HepG2 (cell line): ENCODE measurements around the gene C1R.

Experiments used
- CREB1 ChIP-seq, 2 experiments: fragments of 450-650 bp in 1 of 2; IDR thresholded peaks; 2 replicates each; pipeline ENCODE4 v1.6.1; 2016 to 2017; ENCODE audit warnings: control low read depth in 1 of 2, mild to moderate bottlenecking in 1 of 2, missing compliant biosample characterization in 1 of 2, missing genetic modification characterization in 1 of 2
- DNMT1 ChIP-seq: sonication (generic); formaldehyde crosslinking; IDR thresholded peaks from 2 replicates; pipeline ENCODE4 v1.5.1; 2020; ENCODE audit warnings: mild to moderate bottlenecking, missing genetic modification reagents
- EED ChIP-seq: sonication (generic); formaldehyde crosslinking; IDR thresholded peaks from 2 replicates; pipeline ENCODE4 v1.5.0; 2020; ENCODE audit warnings: mild to moderate bottlenecking, missing genetic modification reagents
- POLR2A ChIP-seq, 2 experiments: IDR thresholded peaks; 2 replicates each; pipeline ENCODE4 v1.6.1; 2011; ENCODE audit warnings: low read depth in 2 of 2, low read length in 2 of 2, mild to moderate bottlenecking in 1 of 2, moderate library complexity in 1 of 2; ENCODE audit not compliant: insufficient read depth in 1 of 2
- POLR2AphosphoS5 ChIP-seq: IDR thresholded peaks from 2 replicates; pipeline ENCODE4 v1.6.1; 2012; ENCODE audit warnings: low read depth, low read length
- RNF2 ChIP-seq: fragments of 450-650 bp; conservative IDR thresholded peaks from 2 replicates; pipeline ENCODE4 v1.6.1; 2016; ENCODE audit warnings: low read depth
- ZNF619 ChIP-seq: sonication (generic); formaldehyde crosslinking; IDR thresholded peaks from 2 replicates; pipeline ENCODE4 v1.4.0; 2020; ENCODE audit warnings: mild to moderate bottlenecking, missing genetic modification reagents
- ZZZ3 ChIP-seq: sonication (generic); formaldehyde crosslinking; IDR thresholded peaks from 2 replicates; pipeline ENCODE4 v1.4.0; 2020; ENCODE audit warnings: missing genetic modification reagents, mild to moderate bottlenecking, borderline replicate concordance
- TF ChIP-seq, protein P1 (sequence below): sonication (generic); formaldehyde crosslinking; IDR thresholded peaks from 2 replicates; pipeline ENCODE4 v1.5.0; 2020; ENCODE audit warnings: mild to moderate bottlenecking, missing genetic modification reagents, moderate library complexity
- TF ChIP-seq, protein P2 (sequence below): sonication (generic); formaldehyde crosslinking; IDR thresholded peaks from 2 replicates; pipeline ENCODE4 v1.4.0; 2020; ENCODE audit warnings: mild to moderate bottlenecking, missing genetic modification reagents, borderline replicate concordance
- TF ChIP-seq, protein P3 (sequence below), 2 experiments: IDR thresholded peaks; 2 replicates each; pipeline ENCODE4 v1.6.1; 2011 to 2012; ENCODE audit warnings: low read length in 2 of 2, borderline replicate concordance in 1 of 2, low read depth in 1 of 2, mild to moderate bottlenecking in 1 of 2, moderate library complexity in 1 of 2
- TF ChIP-seq, protein P4 (sequence below): sonication (generic); formaldehyde crosslinking; IDR thresholded peaks from 2 replicates; pipeline ENCODE4 v1.5.0; 2020; ENCODE audit warnings: missing genetic modification reagents

DNA sequence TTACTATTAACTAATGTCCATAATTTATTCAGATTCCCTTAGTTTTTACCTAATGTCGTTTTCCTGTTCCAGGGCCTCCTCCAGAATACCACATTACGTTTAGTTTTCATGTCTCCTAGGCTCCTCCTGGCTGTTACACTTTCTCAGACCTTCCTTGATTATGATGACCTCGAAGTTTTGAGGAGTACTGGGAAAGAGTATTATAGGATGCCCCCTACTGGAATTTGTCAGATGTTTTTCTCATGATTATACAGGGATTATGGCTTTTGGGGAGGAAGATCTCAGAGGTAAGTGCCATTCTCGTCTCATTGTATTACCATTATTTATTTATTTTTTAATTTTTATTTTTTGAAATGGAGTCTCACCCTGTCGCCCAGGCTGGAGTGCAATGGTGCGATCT, 49.4 kb downstream of the C1R start:
- no peak for TF ChIP-seq POLR2A (IDR thresholded peaks at IDR 0.05; ENCODE audit: insufficient read depth in 1 of 2, low read depth in 2 of 2, low read length in 2 of 2)
- TF ChIP-seq, protein P1, sequence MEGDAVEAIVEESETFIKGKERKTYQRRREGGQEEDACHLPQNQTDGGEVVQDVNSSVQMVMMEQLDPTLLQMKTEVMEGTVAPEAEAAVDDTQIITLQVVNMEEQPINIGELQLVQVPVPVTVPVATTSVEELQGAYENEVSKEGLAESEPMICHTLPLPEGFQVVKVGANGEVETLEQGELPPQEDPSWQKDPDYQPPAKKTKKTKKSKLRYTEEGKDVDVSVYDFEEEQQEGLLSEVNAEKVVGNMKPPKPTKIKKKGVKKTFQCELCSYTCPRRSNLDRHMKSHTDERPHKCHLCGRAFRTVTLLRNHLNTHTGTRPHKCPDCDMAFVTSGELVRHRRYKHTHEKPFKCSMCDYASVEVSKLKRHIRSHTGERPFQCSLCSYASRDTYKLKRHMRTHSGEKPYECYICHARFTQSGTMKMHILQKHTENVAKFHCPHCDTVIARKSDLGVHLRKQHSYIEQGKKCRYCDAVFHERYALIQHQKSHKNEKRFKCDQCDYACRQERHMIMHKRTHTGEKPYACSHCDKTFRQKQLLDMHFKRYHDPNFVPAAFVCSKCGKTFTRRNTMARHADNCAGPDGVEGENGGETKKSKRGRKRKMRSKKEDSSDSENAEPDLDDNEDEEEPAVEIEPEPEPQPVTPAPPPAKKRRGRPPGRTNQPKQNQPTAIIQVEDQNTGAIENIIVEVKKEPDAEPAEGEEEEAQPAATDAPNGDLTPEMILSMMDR (CRISPR knock-in tag): peak; percentile 53
- TF ChIP-seq, protein P2, sequence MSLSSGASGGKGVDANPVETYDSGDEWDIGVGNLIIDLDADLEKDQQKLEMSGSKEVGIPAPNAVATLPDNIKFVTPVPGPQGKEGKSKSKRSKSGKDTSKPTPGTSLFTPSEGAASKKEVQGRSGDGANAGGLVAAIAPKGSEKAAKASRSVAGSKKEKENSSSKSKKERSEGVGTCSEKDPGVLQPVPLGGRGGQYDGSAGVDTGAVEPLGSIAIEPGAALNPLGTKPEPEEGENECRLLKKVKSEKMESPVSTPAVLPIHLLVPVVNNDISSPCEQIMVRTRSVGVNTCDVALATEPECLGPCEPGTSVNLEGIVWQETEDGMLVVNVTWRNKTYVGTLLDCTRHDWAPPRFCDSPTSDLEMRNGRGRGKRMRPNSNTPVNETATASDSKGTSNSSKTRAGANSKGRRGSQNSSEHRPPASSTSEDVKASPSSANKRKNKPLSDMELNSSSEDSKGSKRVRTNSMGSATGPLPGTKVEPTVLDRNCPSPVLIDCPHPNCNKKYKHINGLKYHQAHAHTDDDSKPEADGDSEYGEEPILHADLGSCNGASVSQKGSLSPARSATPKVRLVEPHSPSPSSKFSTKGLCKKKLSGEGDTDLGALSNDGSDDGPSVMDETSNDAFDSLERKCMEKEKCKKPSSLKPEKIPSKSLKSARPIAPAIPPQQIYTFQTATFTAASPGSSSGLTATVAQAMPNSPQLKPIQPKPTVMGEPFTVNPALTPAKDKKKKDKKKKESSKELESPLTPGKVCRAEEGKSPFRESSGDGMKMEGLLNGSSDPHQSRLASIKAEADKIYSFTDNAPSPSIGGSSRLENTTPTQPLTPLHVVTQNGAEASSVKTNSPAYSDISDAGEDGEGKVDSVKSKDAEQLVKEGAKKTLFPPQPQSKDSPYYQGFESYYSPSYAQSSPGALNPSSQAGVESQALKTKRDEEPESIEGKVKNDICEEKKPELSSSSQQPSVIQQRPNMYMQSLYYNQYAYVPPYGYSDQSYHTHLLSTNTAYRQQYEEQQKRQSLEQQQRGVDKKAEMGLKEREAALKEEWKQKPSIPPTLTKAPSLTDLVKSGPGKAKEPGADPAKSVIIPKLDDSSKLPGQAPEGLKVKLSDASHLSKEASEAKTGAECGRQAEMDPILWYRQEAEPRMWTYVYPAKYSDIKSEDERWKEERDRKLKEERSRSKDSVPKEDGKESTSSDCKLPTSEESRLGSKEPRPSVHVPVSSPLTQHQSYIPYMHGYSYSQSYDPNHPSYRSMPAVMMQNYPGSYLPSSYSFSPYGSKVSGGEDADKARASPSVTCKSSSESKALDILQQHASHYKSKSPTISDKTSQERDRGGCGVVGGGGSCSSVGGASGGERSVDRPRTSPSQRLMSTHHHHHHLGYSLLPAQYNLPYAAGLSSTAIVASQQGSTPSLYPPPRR (CRISPR knock-in tag): no peak
- TF ChIP-seq, protein P3, sequence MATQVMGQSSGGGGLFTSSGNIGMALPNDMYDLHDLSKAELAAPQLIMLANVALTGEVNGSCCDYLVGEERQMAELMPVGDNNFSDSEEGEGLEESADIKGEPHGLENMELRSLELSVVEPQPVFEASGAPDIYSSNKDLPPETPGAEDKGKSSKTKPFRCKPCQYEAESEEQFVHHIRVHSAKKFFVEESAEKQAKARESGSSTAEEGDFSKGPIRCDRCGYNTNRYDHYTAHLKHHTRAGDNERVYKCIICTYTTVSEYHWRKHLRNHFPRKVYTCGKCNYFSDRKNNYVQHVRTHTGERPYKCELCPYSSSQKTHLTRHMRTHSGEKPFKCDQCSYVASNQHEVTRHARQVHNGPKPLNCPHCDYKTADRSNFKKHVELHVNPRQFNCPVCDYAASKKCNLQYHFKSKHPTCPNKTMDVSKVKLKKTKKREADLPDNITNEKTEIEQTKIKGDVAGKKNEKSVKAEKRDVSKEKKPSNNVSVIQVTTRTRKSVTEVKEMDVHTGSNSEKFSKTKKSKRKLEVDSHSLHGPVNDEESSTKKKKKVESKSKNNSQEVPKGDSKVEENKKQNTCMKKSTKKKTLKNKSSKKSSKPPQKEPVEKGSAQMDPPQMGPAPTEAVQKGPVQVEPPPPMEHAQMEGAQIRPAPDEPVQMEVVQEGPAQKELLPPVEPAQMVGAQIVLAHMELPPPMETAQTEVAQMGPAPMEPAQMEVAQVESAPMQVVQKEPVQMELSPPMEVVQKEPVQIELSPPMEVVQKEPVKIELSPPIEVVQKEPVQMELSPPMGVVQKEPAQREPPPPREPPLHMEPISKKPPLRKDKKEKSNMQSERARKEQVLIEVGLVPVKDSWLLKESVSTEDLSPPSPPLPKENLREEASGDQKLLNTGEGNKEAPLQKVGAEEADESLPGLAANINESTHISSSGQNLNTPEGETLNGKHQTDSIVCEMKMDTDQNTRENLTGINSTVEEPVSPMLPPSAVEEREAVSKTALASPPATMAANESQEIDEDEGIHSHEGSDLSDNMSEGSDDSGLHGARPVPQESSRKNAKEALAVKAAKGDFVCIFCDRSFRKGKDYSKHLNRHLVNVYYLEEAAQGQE (IDR thresholded peaks at IDR 0.05; ENCODE audit: borderline replicate concordance in 1 of 2, low read depth in 1 of 2, low read length in 2 of 2): no peak
- TF ChIP-seq EED (CRISPR knock-in tag): no peak
- no peak for TF ChIP-seq POLR2AphosphoS5
- TF ChIP-seq CREB1 (IDR thresholded peaks at IDR 0.05): no peak
- no peak for TF ChIP-seq CREB1 (CRISPR knock-in tag; IDR thresholded peaks at IDR 0.05)
- no peak for TF ChIP-seq RNF2
- TF ChIP-seq DNMT1 (CRISPR knock-in tag): no peak
- no peak for TF ChIP-seq ZNF619
- TF ChIP-seq, protein P4, sequence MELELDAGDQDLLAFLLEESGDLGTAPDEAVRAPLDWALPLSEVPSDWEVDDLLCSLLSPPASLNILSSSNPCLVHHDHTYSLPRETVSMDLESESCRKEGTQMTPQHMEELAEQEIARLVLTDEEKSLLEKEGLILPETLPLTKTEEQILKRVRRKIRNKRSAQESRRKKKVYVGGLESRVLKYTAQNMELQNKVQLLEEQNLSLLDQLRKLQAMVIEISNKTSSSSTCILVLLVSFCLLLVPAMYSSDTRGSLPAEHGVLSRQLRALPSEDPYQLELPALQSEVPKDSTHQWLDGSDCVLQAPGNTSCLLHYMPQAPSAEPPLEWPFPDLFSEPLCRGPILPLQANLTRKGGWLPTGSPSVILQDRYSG: no peak
- no peak for TF ChIP-seq ZZZ3 (CRISPR knock-in tag)
